Activated T-cell treated with anti-CD3 and anti-CD28 coated beads, Interleukin-2, amount 50 U/mL, for 24 hours (primary cell): Measurements from ENCODE around the gene F10.

Experiments used
- DNase-seq: peaks from one replicate; pipeline ENCODE4 v3.0.0-alpha.2; 2020
- H3K27ac Mint-ChIP-seq: 2 replicates; pipeline ENCODE4 v1.8.0; 2020; ENCODE audit warnings: mild to moderate bottlenecking, mixed read lengths
- H3K27me3 Mint-ChIP-seq: 2 replicates; pipeline ENCODE4 v1.8.0; 2020; ENCODE audit warnings: mixed read lengths
- H3K36me3 Mint-ChIP-seq: 2 replicates; pipeline ENCODE4 v1.8.0; 2020; ENCODE audit warnings: low read depth, mixed read lengths
- H3K4me1 Mint-ChIP-seq: 2 replicates; pipeline ENCODE4 v1.8.0; 2020; ENCODE audit warnings: low read depth, mixed read lengths
- H3K4me3 Mint-ChIP-seq: 2 replicates; pipeline ENCODE4 v1.8.0; 2020; ENCODE audit warnings: mild to moderate bottlenecking, moderate library complexity, mixed read lengths
- H3K9me3 Mint-ChIP-seq: 2 replicates; pipeline ENCODE4 v1.8.0; 2020; ENCODE audit warnings: mixed read lengths

F10 gene

GRCh38 chr13:113115363-113116205, 7.0 kb upstream of the F10 start:
- Mint-ChIP-seq H3K4me1 (peaks cover 2% of the 10 kb centered on the region), H3K27me3 (peaks cover 2% of the 10 kb centered on the region), H3K9me3 (no peaks in the 10 kb centered on the region), H3K4me3 (no peak overlapping the region), H3K27ac (no peak overlapping the region), H3K36me3 (no peaks in the 10 kb centered on the region)
- DNase-seq = peak; percentile 21

DNA sequence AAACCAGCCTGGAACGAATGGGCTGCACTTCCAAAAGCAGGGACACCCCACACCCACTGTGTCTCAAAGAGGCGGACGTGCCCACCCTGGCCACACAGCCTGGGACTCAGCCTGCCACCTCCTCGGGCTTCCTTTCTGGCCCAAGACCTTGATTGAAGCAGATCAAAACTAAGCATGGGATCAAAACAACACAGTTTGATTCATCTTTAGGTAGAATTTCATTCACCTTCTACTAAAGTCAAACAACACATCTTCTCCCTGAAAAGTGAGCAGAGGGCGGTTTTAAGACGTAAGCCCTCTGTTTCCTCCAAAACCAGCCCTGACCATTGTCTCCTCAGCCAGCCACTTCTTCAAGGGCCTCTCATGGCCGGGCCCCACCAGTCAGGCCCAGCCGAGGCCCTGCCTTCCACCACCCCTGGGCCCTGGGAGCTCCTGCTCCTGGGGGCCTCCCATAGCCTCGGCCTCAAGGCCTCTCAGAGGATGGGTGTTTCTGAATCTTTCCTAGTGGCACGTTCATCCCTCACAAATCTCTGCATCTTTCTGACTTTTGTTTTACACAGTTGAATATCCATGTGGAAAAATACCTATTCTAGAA, 6.3 kb upstream of the F10 start:
- Mint-ChIP-seq H3K27me3 (no peaks in the 10 kb centered on the region), H3K36me3 (no peaks in the 10 kb centered on the region), H3K27ac (no peak overlapping the region), H3K9me3 (no peaks in the 10 kb centered on the region), H3K4me3 (no peak overlapping the region), H3K4me1 (no peaks in the 10 kb centered on the region)
- DNase-seq = no peak

- Mint-ChIP-seq H3K4me3 (no peak overlapping the region), H3K27ac (no peak overlapping the region), H3K27me3 (no peaks in the 10 kb centered on the region), H3K9me3 (no peaks in the 10 kb centered on the region), H3K36me3 (no peaks in the 10 kb centered on the region), H3K4me1 (no peaks in the 10 kb centered on the region)
- DNase-seq = peak; percentile 11
These were observed 5.7 kb upstream of the F10 start for GRCh38 chr13:113116871-113117271.

GRCh38 chr13:113117335-113117872, 5.2 kb upstream of the F10 start:
- Mint-ChIP-seq H3K4me3 (no peak overlapping the region), H3K27ac (no peak overlapping the region), H3K36me3 (no peaks in the 10 kb centered on the region), H3K9me3 (no peaks in the 10 kb centered on the region), H3K27me3 (no peaks in the 10 kb centered on the region), H3K4me1 (no peaks in the 10 kb centered on the region)
- peak; percentile 11 for DNase-seq

DNA sequence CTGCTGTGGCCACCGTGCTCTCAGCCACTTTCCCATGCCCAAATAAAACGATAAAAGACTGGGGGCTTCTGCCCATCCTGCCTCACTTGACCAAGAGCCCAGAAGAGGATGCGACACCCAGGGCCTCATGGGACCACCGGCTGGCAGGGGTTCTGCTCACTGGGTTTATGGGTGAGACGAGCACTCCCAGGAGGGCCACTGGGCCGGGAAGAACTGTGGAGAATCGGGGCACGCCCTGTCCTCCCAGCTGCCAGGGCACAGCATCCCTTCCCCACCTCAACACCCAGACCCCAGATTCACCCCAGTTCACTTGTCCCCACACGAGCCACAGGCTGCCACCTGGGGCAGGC, 4.7 kb upstream of the F10 start:
- Mint-ChIP-seq H3K27me3 (no peaks in the 10 kb centered on the region), H3K36me3 (no peaks in the 10 kb centered on the region), H3K4me1 (no peaks in the 10 kb centered on the region), H3K4me3 (no peak overlapping the region), H3K9me3 (no peaks in the 10 kb centered on the region), H3K27ac (no peak overlapping the region)
- peak; percentile 19 for DNase-seq

DNA sequence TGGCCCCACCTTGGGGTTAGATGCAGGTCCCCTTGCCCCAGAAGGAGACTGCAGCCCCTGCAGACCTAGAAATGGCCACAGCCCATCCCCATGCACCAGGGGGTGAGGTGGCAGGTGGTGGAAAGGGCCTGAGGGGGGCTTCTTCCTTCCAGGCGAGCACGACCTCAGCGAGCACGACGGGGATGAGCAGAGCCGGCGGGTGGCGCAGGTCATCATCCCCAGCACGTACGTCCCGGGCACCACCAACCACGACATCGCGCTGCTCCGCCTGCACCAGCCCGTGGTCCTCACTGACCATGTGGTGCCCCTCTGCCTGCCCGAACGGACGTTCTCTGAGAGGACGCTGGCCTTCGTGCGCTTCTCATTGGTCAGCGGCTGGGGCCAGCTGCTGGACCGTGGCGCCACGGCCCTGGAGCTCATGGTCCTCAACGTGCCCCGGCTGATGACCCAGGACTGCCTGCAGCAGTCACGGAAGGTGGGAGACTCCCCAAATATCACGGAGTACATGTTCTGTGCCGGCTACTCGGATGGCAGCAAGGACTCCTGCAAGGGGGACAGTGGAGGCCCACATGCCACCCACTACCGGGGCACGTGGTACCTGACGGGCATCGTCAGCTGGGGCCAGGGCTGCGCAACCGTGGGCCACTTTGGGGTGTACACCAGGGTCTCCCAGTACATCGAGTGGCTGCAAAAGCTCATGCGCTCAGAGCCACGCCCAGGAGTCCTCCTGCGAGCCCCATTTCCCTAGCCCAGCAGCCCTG, 4.2 kb upstream of the F10 start:
- Mint-ChIP-seq H3K4me3 (no peak overlapping the region), H3K27ac (no peak overlapping the region), H3K27me3 (no peaks in the 10 kb centered on the region), H3K4me1 (no peaks in the 10 kb centered on the region), H3K36me3 (no peaks in the 10 kb centered on the region), H3K9me3 (no peaks in the 10 kb centered on the region)
- DNase-seq = peak; percentile 3

DNA sequence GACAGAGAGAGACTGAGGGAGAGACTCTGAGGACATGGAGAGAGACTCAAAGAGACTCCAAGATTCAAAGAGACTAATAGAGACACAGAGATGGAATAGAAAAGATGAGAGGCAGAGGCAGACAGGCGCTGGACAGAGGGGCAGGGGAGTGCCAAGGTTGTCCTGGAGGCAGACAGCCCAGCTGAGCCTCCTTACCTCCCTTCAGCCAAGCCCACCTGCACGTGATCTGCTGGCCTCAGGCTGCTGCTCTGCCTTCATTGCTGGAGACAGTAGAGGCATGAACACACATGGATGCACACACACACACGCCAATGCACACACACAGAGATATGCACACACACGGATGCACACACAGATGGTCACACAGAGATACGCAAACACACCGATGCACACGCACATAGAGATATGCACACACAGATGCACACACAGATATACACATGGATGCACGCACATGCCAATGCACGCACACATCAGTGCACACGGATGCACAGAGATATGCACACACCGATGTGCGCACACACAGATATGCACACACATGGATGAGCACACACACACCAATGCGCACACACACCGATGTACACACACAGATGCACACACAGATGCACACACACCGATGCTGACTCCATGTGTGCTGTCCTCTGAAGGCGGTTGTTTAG, 3.3 kb upstream of the F10 start:
- Mint-ChIP-seq H3K9me3 (no peaks in the 10 kb centered on the region), H3K27me3 (no peaks in the 10 kb centered on the region), H3K4me1 (no peaks in the 10 kb centered on the region), H3K4me3 (no peak overlapping the region), H3K27ac (no peak overlapping the region), H3K36me3 (no peaks in the 10 kb centered on the region)
- peak; percentile 17 for DNase-seq

GRCh38 chr13:113119822-113120189, 2.8 kb upstream of the F10 start:
- no peaks in the 10 kb centered on the region for H3K4me1 Mint-ChIP-seq
- no peaks in the 10 kb centered on the region for H3K36me3 Mint-ChIP-seq
- no peak overlapping the region for H3K4me3 Mint-ChIP-seq
- H3K9me3 Mint-ChIP-seq = no peaks in the 10 kb centered on the region
- H3K27ac Mint-ChIP-seq = no peak overlapping the region
- H3K27me3 Mint-ChIP-seq = no peaks in the 10 kb centered on the region
- DNase-seq = peak; percentile 13

GRCh38 chr13:113120300-113121182, 2.1 kb upstream of the F10 start:
- no peaks in the 10 kb centered on the region for H3K9me3 Mint-ChIP-seq
- no peaks in the 10 kb centered on the region for H3K4me1 Mint-ChIP-seq
- H3K27me3 Mint-ChIP-seq = peaks cover 2% of the 10 kb centered on the region
- no peak overlapping the region for H3K4me3 Mint-ChIP-seq
- H3K36me3 Mint-ChIP-seq = no peaks in the 10 kb centered on the region
- H3K27ac Mint-ChIP-seq = no peak overlapping the region
- DNase-seq = peak; percentile 18

DNA sequence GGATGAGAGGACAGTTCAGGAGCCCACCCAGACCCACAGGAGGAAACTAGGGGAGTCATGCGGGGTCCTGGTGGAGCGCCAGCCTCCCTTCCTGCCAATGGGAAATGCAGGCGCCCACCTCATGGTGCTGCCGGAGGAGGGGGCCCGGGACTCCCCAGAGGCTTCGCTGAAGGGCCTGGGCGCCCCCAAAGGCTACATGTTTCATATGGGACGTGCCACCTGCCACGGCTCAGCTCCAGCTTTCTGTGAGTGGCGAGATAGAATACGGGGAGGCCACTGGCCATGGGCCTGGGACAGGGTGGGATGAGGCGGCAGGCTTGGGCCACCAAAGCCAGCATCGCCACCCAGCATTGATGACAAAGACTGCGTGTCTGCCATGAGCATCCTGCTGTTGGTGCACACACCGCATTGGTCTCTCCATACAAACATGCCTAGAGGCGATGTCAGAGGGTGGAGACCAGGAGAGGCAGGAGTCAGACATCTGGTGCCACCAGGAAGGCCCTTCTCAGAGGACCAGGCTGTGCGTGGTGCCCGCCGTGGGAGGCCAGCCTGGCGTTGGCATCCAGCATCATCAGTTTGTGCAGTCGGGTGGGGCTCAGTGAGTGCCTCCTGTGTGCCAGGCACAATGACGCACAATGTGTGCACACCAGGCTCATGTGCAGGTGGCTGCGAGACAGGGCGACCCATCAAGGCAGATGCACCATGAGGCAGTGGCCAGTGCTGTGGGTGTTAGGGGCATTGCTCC, 1.2 kb upstream of the F10 start:
- Mint-ChIP-seq H3K4me1 (no peaks in the 10 kb centered on the region), H3K4me3 (no peak overlapping the region), H3K27ac (no peak overlapping the region), H3K36me3 (no peaks in the 10 kb centered on the region), H3K27me3 (peaks cover 7% of the 10 kb centered on the region), H3K9me3 (no peaks in the 10 kb centered on the region)
- DNase-seq = peak; percentile 20

DNA sequence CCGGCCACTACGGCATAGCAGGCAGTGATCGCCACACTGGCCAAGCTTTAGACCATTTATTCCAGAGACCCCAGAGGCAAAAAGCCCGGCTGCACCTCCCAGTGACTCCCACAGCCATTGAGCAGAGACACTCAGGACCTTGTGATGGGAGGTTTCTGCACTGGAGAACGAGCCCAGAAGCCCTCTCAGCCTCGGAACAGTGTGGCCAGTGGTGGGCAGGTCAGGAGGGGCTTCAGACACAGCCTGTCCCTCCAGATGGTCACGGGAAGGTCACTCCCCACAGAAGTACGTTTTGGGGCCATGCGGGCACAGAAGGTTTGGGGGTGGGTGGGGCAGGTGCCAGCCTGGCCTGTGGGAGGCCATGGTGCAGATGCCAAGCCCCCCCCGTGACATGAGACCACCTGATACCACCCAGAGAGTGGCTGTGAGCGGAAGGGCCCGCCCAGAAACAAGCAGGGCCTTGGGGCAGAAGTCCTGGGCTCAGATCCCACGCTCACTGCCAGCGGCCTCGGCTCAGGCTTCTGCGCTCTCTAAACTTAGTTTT, 599 bp upstream of the F10 start:
- Mint-ChIP-seq H3K9me3 (no peaks in the 10 kb centered on the region), H3K4me1 (no peaks in the 10 kb centered on the region), H3K36me3 (no peaks in the 10 kb centered on the region), H3K4me3 (no peak overlapping the region), H3K27ac (no peak overlapping the region), H3K27me3 (peaks cover 7% of the 10 kb centered on the region)
- peak; percentile 16 for DNase-seq

- peak; percentile 29 for DNase-seq
These were observed 915 bp downstream of the F10 start for GRCh38 chr13:113123226-113124201.

More at GRCh38 chr13:113123226-113124201, 915 bp downstream of the F10 start:
- Mint-ChIP-seq H3K27ac (no peak overlapping the region), H3K9me3 (no peaks in the 10 kb centered on the region), H3K4me3 (no peak overlapping the region), H3K36me3 (no peaks in the 10 kb centered on the region), H3K27me3 (peaks cover 20% of the 10 kb centered on the region), H3K4me1 (no peaks in the 10 kb centered on the region)
